Mesendoderm (in vitro differentiated cells): ENCODE data around the gene TMEM132D.

Experiments
- DNase-seq: peaks from one replicate; pipeline ENCODE4 v3.0.0; 2013
- H2AK5ac ChIP-seq: 2 replicates; pipeline ENCODE4 v1.6.1; 2013; ENCODE audit warnings: low read length, inconsistent platforms
- H2BK120ac ChIP-seq: 2 replicates; pipeline ENCODE4 v1.6.1; 2013; ENCODE audit warnings: low read depth, mild to moderate bottlenecking, low read length, moderate library complexity, mixed read lengths
- H2BK15ac ChIP-seq: replicated peaks from 2 replicates; pipeline ENCODE4 v1.6.1; 2013; ENCODE audit warnings: low read depth, mild to moderate bottlenecking, moderate library complexity
- H2BK5ac ChIP-seq: 2 replicates; pipeline ENCODE4 v1.6.1; 2013; ENCODE audit warnings: low read length, inconsistent platforms
- H3K18ac ChIP-seq: 2 replicates; pipeline ENCODE4 v1.6.1; 2013; ENCODE audit warnings: mild to moderate bottlenecking, low read length, mixed read lengths
- H3K23ac ChIP-seq: one replicate; pipeline ENCODE4 v1.6.1; 2013; ENCODE audit warnings: low read length
- H3K27ac ChIP-seq: 2 replicates; pipeline ENCODE4 v1.5.1; 2013; ENCODE audit warnings: low read depth, mild to moderate bottlenecking, inconsistent platforms, low read length, moderate library complexity
- H3K27me3 ChIP-seq: 2 replicates; pipeline ENCODE4 v1.6.1; 2013; ENCODE audit warnings: low read length, control low read depth, mild to moderate bottlenecking, inconsistent platforms; ENCODE audit not compliant: insufficient read depth, poor library complexity
- H3K36me3 ChIP-seq: 2 replicates; pipeline ENCODE4 v1.6.1; 2013; ENCODE audit warnings: low read length, inconsistent platforms; ENCODE audit not compliant: control insufficient read depth, insufficient read depth
- H3K4ac ChIP-seq: one replicate; pipeline ENCODE4 v1.6.1; 2013; ENCODE audit warnings: low read depth, mild to moderate bottlenecking, low read length, moderate library complexity
- H3K4me1 ChIP-seq: 2 replicates; pipeline ENCODE4 v1.6.1; 2013; ENCODE audit warnings: low read depth, low read length, inconsistent platforms; ENCODE audit not compliant: control insufficient read depth
- H3K4me2 ChIP-seq: 2 replicates; pipeline ENCODE4 v1.6.1; 2013; ENCODE audit warnings: low read length
- H3K4me3 ChIP-seq: 2 replicates; pipeline ENCODE4 v1.5.1; 2013; ENCODE audit warnings: mild to moderate bottlenecking, low read length
- H3K56ac ChIP-seq: one replicate; pipeline ENCODE4 v1.6.1; 2013; ENCODE audit warnings: low read length
- H3K79me1 ChIP-seq: 2 replicates; pipeline ENCODE4 v1.6.1; 2013; ENCODE audit warnings: low read length, inconsistent platforms
- H3K79me2 ChIP-seq: 2 replicates; pipeline ENCODE4 v1.6.1; 2013; ENCODE audit warnings: mild to moderate bottlenecking, low read length; ENCODE audit not compliant: control insufficient read depth, insufficient read depth
- H3K9ac ChIP-seq: 2 replicates; pipeline ENCODE4 v1.6.1; 2013; ENCODE audit warnings: low read length, inconsistent platforms
- H4K5ac ChIP-seq: one replicate; pipeline ENCODE4 v1.6.1; 2013; ENCODE audit warnings: low read length
- H4K8ac ChIP-seq: one replicate; pipeline ENCODE4 v1.6.1; 2013; ENCODE audit warnings: low read depth, mild to moderate bottlenecking, control low read depth, low read length, moderate library complexity
- WGBS: extraction: QIAGEN DNeasy Blood & Tissue Kit; methylation state at CpG from one replicate; pipeline ENCODE4 v1.1.7; 2013; ENCODE audit warnings: low lambda C conversion rate, missing lambda C conversion rate; ENCODE audit not compliant: insufficient coverage; ENCODE audit errors: extremely low coverage; 5-methylcytosine and 5-hydroxymethylcytosine counted together

TMEM132D gene

GRCh38 chr12:129373746-129374145 lies 530.1 kb downstream of the TMEM132D start:
- no peak overlapping the region for H3K4me2 ChIP-seq
- no peaks in the 10 kb centered on the region for H3K79me1 ChIP-seq
- H4K5ac ChIP-seq, result no peak overlapping the region
- no peak overlapping the region for H3K27ac ChIP-seq
- no peak overlapping the region for H2BK120ac ChIP-seq
- H3K9ac ChIP-seq, result no peak overlapping the region
- no peak overlapping the region for H2BK15ac ChIP-seq
- no peaks in the 10 kb centered on the region for H3K36me3 ChIP-seq
- DNase-seq, result no peak
- H3K4me1 ChIP-seq, result no peaks in the 10 kb centered on the region
- no peaks in the 10 kb centered on the region for H3K79me2 ChIP-seq
- H4K8ac ChIP-seq, result no peak overlapping the region
- H3K18ac ChIP-seq, result no peak overlapping the region
- no peak overlapping the region for H3K4me3 ChIP-seq
- no peaks in the 10 kb centered on the region for H3K27me3 ChIP-seq
- WGBS, result no CpG with 5 or more reads among the region's 4 CpGs
- H3K56ac ChIP-seq, result no peak overlapping the region
- H3K23ac ChIP-seq, result no peak overlapping the region
- H2BK5ac ChIP-seq, result no peak overlapping the region
- no peak overlapping the region for H2AK5ac ChIP-seq
- no peak overlapping the region for H3K4ac ChIP-seq

- H3K79me1 ChIP-seq, result no peaks in the 10 kb centered on the region
- no peak overlapping the region for H3K9ac ChIP-seq
- no peak overlapping the region for H3K4ac ChIP-seq
- H2BK120ac ChIP-seq, result no peak overlapping the region
- no peaks in the 10 kb centered on the region for H3K4me1 ChIP-seq
- no peak overlapping the region for H3K56ac ChIP-seq
- H2AK5ac ChIP-seq, result no peak overlapping the region
- H3K23ac ChIP-seq, result no peak overlapping the region
- no peak for DNase-seq
- no peak overlapping the region for H4K8ac ChIP-seq
- H3K79me2 ChIP-seq, result no peaks in the 10 kb centered on the region
- no CpG with 5 or more reads among the region's 3 CpGs for WGBS
- H3K27ac ChIP-seq, result no peak overlapping the region
- no peak overlapping the region for H4K5ac ChIP-seq
- H3K36me3 ChIP-seq, result no peaks in the 10 kb centered on the region
- no peak overlapping the region for H3K4me2 ChIP-seq
- no peak overlapping the region for H3K4me3 ChIP-seq
- H3K27me3 ChIP-seq, result no peaks in the 10 kb centered on the region
- H2BK15ac ChIP-seq, result no peak overlapping the region
- no peak overlapping the region for H3K18ac ChIP-seq
- H2BK5ac ChIP-seq, result no peak overlapping the region
Measured at GRCh38 chr12:129372876-129373275, 530.9 kb downstream of the TMEM132D start.

GRCh38 chr12:129372348-129372747 lies 531.5 kb downstream of the TMEM132D start:
- Histone ChIP-seq H3K36me3 (no peaks in the 10 kb centered on the region), H3K9ac (no peak overlapping the region), H3K18ac (no peak overlapping the region), H3K79me2 (no peaks in the 10 kb centered on the region), H4K5ac (no peak overlapping the region), H2BK5ac (no peak overlapping the region), H2BK120ac (no peak overlapping the region), H3K27ac (no peak overlapping the region), H3K4me1 (no peaks in the 10 kb centered on the region), H2AK5ac (no peak overlapping the region), H3K4ac (no peak overlapping the region), H3K56ac (no peak overlapping the region), H3K4me2 (no peak overlapping the region), H4K8ac (no peak overlapping the region), H3K4me3 (no peak overlapping the region), H3K27me3 (no peaks in the 10 kb centered on the region), H2BK15ac (no peak overlapping the region), H3K79me1 (no peaks in the 10 kb centered on the region), H3K23ac (no peak overlapping the region)
- no CpG with 5 or more reads among the region's 2 CpGs for WGBS
- no peak for DNase-seq

- H3K23ac ChIP-seq, result no peak overlapping the region
- H2BK120ac ChIP-seq, result no peak overlapping the region
- H3K27ac ChIP-seq, result no peak overlapping the region
- DNase-seq, result no peak
- no peak overlapping the region for H3K4ac ChIP-seq
- no peak overlapping the region for H2BK5ac ChIP-seq
- H2BK15ac ChIP-seq, result no peak overlapping the region
- no peak overlapping the region for H4K5ac ChIP-seq
- no peak overlapping the region for H2AK5ac ChIP-seq
- H3K79me1 ChIP-seq, result no peaks in the 10 kb centered on the region
- H3K4me2 ChIP-seq, result no peak overlapping the region
- no peaks in the 10 kb centered on the region for H3K79me2 ChIP-seq
- no peak overlapping the region for H3K4me3 ChIP-seq
- no peak overlapping the region for H3K56ac ChIP-seq
- WGBS, result 100% methylated on average over 3 of the region's 4 CpGs
- no peaks in the 10 kb centered on the region for H3K36me3 ChIP-seq
- no peak overlapping the region for H3K9ac ChIP-seq
- no peaks in the 10 kb centered on the region for H3K27me3 ChIP-seq
- H3K4me1 ChIP-seq, result no peaks in the 10 kb centered on the region
- H4K8ac ChIP-seq, result no peak overlapping the region
- H3K18ac ChIP-seq, result no peak overlapping the region
Measured at GRCh38 chr12:129371268-129371667, 532.6 kb downstream of the TMEM132D start.

GRCh38 chr12:129366656-129367055 lies 537.2 kb downstream of the TMEM132D start:
- H3K56ac ChIP-seq, result no peak overlapping the region
- H3K4me1 ChIP-seq, result no peaks in the 10 kb centered on the region
- H2BK5ac ChIP-seq, result no peak overlapping the region
- no peak for DNase-seq
- no CpG with 5 or more reads among the region's 9 CpGs for WGBS
- no peak overlapping the region for H3K4ac ChIP-seq
- no peak overlapping the region for H3K4me2 ChIP-seq
- H3K27me3 ChIP-seq, result no peaks in the 10 kb centered on the region
- no peak overlapping the region for H3K27ac ChIP-seq
- no peak overlapping the region for H3K9ac ChIP-seq
- H3K23ac ChIP-seq, result no peak overlapping the region
- H2AK5ac ChIP-seq, result no peak overlapping the region
- H3K79me1 ChIP-seq, result no peaks in the 10 kb centered on the region
- H2BK15ac ChIP-seq, result no peak overlapping the region
- no peak overlapping the region for H4K8ac ChIP-seq
- no peak overlapping the region for H2BK120ac ChIP-seq
- no peak overlapping the region for H3K4me3 ChIP-seq
- no peak overlapping the region for H3K18ac ChIP-seq
- H4K5ac ChIP-seq, result no peak overlapping the region
- H3K79me2 ChIP-seq, result no peaks in the 10 kb centered on the region
- H3K36me3 ChIP-seq, result no peaks in the 10 kb centered on the region

GRCh38 chr12:129363041-129363440 lies 540.8 kb downstream of the TMEM132D start:
- WGBS, result no CpG with 5 or more reads among the region's 8 CpGs
- Histone ChIP-seq H3K23ac (no peak overlapping the region), H2BK120ac (no peak overlapping the region), H2BK15ac (no peak overlapping the region), H4K8ac (no peak overlapping the region), H3K36me3 (no peaks in the 10 kb centered on the region), H3K4me2 (no peak overlapping the region), H3K79me2 (no peaks in the 10 kb centered on the region), H3K4me3 (no peak overlapping the region), H2BK5ac (no peak overlapping the region), H3K4ac (no peak overlapping the region), H3K9ac (no peak overlapping the region), H4K5ac (no peak overlapping the region), H2AK5ac (no peak overlapping the region), H3K27ac (no peak overlapping the region), H3K4me1 (no peaks in the 10 kb centered on the region), H3K79me1 (no peaks in the 10 kb centered on the region), H3K27me3 (no peaks in the 10 kb centered on the region), H3K18ac (no peak overlapping the region), H3K56ac (no peak overlapping the region)
- DNase-seq, result no peak
